Measurements from ENCODE around the gene METTL22. TPM values are rescaled to one million over a fixed set of nuclear protein-coding genes. Genes with fewer than 3 reads are reported as not detected.

The METTL22 gene
- total and polyA plus RNA-seq, 2 donors from 2014 or later, result 12.0 to 26.2 TPM

GRCh38 chr16:8572919-8573724, 48.4 kb upstream of the METTL22 start:
- no peak overlapping the region for H3K27ac ChIP-seq (ENCODE audit: low read depth in 2 of 2, low read length in 2 of 2)
- H3K36me3 ChIP-seq (ENCODE audit: control insufficient read depth in 2 of 3, insufficient read depth in 3 of 3, low read length in 3 of 3), result no peaks in the 10 kb centered on the region
- H3K4me3 ChIP-seq (ENCODE audit: low read length in 3 of 3), result no peak overlapping the region
- no peak for FAIRE-seq
- intact Hi-C loops (cut with DNase I), result no loop called here
- peak in 2 of 5 donors; percentile 36 to 62 for DNase-seq
- no peaks in the 10 kb centered on the region for H3K27me3 ChIP-seq (ENCODE audit: control insufficient read depth, insufficient read depth, low read length)
- no peak overlapping the region for H3K9ac ChIP-seq (ENCODE audit: low read length in 3 of 3)
- no peaks in the 10 kb centered on the region for H3K9me3 ChIP-seq (ENCODE audit: control insufficient read depth in 2 of 3, insufficient read depth in 1 of 3, low read length in 3 of 3)
- peak; percentile 20 for TF ChIP-seq CTCF (IDR thresholded peaks at IDR 0.05; ENCODE audit: borderline replicate concordance, extremely low read depth, insufficient read depth)
- H3K4me1 ChIP-seq (ENCODE audit: control insufficient read depth in 2 of 3, insufficient read depth in 2 of 3, low read depth in 1 of 3, low read length in 3 of 3), result peaks cover 0 to 2% (median 0%) of the 10 kb centered on the region in 3 donors

GRCh38 chr16:8575399-8575798, 46.1 kb upstream of the METTL22 start:
- H3K27me3 ChIP-seq (ENCODE audit: control insufficient read depth, insufficient read depth, low read length), result no peaks in the 10 kb centered on the region
- TF ChIP-seq CTCF (IDR thresholded peaks at IDR 0.05; ENCODE audit: borderline replicate concordance, extremely low read depth, insufficient read depth), result no peak
- no peaks in the 10 kb centered on the region for H3K36me3 ChIP-seq (ENCODE audit: control insufficient read depth in 2 of 3, insufficient read depth in 3 of 3, low read length in 3 of 3)
- FAIRE-seq (no peak), DNase-seq (no peak)
- H3K9me3 ChIP-seq (ENCODE audit: control insufficient read depth in 2 of 3, insufficient read depth in 1 of 3, low read length in 3 of 3), result no peaks in the 10 kb centered on the region
- no peak overlapping the region for H3K4me3 ChIP-seq (ENCODE audit: low read length in 3 of 3)
- no peaks in the 10 kb centered on the region for H3K4me1 ChIP-seq (ENCODE audit: control insufficient read depth in 2 of 3, insufficient read depth in 2 of 3, low read depth in 1 of 3, low read length in 3 of 3)
- intact Hi-C loops (cut with DNase I), result no loop called here
- H3K27ac ChIP-seq (ENCODE audit: low read depth in 2 of 2, low read length in 2 of 2), result no peak overlapping the region
- H3K9ac ChIP-seq (ENCODE audit: low read length in 3 of 3), result no peak overlapping the region

GRCh38 chr16:8576141-8577004, 45.1 kb upstream of the METTL22 start:
- no peaks in the 10 kb centered on the region for H3K36me3 ChIP-seq (ENCODE audit: control insufficient read depth in 2 of 3, insufficient read depth in 3 of 3, low read length in 3 of 3)
- H3K4me1 ChIP-seq (ENCODE audit: control insufficient read depth in 2 of 3, insufficient read depth in 2 of 3, low read depth in 1 of 3, low read length in 3 of 3), result no peaks in the 10 kb centered on the region
- no peaks in the 10 kb centered on the region for H3K9me3 ChIP-seq (ENCODE audit: control insufficient read depth in 2 of 3, insufficient read depth in 1 of 3, low read length in 3 of 3)
- no peak overlapping the region for H3K27ac ChIP-seq (ENCODE audit: low read depth in 2 of 2, low read length in 2 of 2)
- no peak for DNase-seq
- no peak overlapping the region for H3K4me3 ChIP-seq (ENCODE audit: low read length in 3 of 3)
- TF ChIP-seq CTCF (IDR thresholded peaks at IDR 0.05; ENCODE audit: borderline replicate concordance, extremely low read depth, insufficient read depth), result no peak
- no peak for FAIRE-seq
- H3K9ac ChIP-seq (ENCODE audit: low read length in 3 of 3), result no peak overlapping the region
- H3K27me3 ChIP-seq (ENCODE audit: control insufficient read depth, insufficient read depth, low read length), result no peaks in the 10 kb centered on the region
- intact Hi-C loops (cut with DNase I), result no loop called here
